ENCODE data around the gene ABCB11.
"Not testable (repeated sequence)": the region's sequence is repeated elsewhere in the genome, so short reads cannot be mapped to it uniquely, and the experiment has no call there.

Gene ABCB11

GRCh38 chr2:169031202-169031601 is at the start of gene ABCB11:
Gene ABCB11 (minus strand): TSS chr2:169031324. CDS start chr2:169018125, 13,199 bp downstream.
- no peak for DNase-seq

DNA sequence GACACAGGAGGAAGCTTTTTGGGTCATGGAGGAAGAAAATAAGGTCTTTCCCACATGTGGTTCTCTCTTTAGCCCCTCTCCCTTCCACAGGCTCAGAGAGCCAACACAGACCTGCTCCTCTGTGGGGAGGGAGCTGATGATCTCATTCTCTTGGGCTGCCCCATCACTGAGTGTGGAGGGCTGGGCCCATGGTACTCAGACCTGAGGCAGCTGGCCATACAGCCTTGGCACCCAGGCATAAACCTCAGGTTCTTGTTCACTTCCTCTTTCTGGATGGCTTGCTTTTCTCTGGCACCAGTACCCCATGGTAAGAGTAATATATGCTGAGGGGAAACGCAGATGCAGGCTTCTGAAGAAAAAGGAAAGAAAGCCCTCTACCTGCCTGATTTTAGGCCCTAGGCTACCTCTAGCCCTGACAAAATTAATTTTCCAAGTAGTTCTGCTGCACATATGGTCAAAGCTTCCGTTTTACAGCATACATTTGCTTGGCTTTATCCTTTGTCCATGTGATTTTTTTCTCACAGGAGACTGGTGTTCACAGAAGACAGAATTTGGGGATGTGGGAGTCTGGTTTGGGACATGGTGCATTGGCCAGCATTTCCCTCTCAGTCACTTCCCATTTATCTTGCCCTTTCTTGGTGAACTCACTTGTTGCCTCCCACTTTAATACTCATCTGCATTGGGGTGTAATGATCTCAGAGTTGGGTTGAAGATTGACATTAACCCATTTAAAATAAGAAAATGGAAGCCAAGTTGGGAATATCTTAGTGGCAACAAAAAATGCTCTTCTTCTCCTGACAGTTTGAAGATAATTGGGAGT is 49.3 kb upstream of the ABCB11 start:
- no peak for DNase-seq

DNA sequence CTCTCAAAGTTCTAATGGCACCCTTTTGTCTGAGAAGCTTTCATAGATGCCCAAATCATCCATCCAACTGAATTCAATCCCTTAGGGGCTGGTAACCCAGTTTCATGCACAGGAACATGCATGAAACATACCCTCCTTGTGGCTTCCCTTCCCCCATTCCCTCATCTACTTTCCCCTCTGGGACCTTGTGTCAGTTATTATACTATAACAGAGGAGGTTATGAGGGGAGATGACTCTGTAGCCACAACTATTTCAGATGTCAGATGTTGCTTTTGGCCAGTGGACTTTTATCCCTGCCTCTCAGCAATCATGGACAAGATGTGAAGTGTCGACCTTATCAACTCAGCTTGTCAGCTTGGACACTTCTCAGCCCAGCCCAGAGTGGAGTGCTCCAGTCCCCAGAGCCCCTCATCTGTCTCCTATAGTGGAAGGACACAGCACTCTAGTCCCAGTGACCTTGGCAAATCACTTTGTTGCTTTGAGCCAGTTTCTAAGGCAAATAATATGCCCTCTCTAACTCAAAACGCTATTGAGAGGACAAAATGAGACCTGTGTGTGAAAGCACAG is 46.6 kb upstream of the ABCB11 start:
- peak; percentile 0 for DNase-seq

DNA sequence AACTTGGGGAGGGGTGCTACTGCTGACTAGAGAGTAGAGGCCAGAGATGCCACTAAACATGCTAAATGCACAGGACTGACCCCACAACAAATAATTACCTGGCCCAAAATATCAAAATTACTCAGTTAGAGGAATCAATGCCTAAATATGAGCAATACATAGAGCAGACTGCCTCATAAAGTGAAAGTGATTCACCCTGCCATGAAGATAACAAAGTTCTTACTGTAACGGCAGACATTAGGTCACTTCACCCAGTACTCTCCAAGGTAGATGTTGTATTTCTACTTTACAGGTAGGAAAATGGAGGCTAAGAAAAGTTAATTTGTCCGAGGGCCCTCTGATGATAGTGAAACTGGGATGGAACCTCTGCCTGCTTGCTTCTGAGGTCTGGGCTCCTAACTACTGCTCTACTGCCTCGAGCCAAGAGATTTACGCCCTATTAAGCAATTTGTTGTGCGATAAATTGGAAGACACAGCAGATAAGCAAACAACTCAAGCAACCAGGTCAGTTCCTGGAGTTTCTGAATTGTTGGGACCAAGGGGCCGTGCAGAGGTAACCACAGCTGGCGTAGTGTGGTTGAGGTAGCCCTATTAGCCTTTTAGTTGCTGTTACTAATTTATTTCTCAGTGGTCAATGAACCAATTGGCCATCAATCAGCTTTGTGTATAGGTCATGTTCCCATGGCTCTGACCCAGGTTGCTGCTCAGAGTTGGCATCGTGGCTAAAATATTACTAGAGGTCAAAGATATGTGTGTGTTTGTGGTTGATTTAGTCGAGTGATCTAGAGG is 43.0 kb upstream of the ABCB11 start:
- DNase-seq = no peak

DNA sequence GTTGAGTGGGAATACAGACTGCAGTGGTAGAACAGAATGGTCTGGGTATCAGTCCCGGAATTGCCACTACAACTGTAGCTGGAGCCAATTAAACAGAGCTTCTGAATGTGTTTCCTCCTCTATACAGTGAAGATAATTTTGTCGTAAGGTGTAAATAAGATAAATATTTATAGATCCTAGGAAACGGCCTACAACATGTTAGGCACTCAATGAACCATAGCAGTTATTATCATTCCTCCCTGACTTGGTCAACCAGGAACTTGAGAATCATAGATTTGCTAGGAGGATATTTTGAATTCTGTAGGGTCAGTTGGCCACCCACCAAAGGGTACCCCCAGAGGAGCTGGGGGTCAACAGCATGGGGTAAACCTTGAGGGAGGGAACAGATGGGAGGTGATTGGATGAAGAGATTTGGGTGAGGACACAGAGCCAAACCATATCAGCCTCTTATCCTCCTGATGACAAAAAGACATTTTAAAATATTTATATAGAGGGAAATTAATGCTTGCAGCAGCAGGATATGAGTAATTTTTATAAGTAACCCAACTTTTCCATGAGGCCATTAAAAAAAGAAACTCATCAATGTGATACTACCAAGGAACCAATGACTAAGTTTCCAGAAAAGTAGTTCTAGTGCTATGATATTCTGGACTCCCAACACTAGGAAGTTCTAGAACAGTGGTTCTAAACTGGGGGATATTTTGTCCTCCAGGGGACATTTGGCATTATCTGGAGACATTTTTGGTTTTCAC is 42.3 kb upstream of the ABCB11 start:
- DNase-seq = no peak

DNA sequence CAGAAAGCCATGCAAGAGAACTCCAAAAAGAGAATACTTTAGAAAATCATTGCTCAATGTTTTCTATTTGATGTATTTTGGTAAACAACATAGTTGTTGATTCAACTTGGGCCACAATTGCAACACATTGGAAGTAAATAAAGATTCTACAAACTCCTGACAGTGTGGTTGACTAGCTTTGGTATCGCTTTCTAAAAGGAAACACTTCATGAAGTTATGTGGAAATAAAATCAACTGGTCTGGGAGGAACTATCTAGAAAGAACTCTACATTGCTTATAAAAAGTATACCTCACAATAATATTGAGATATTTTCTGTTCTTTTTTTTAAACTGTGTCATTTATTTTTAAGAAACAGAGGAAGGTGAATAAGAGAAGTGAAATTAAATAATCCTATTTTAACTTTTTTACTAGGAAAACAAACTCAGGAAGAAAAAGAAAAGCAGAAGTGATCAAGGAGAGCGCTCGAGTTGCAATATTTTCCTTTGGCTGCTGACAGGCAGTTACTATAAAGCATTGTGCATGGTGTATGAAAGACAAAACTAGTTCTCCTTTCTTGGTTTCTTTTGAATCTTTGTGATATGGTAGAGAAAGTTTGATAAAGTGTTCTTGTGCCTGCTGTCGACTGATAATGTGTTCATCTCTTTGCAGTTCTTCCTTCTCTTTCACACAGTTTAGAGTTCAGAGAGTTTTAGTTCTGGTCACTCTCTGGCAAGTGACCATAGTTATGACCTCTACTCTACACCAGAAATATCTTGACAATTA is 41.2 kb upstream of the ABCB11 start:
- DNase-seq = no peak

DNA sequence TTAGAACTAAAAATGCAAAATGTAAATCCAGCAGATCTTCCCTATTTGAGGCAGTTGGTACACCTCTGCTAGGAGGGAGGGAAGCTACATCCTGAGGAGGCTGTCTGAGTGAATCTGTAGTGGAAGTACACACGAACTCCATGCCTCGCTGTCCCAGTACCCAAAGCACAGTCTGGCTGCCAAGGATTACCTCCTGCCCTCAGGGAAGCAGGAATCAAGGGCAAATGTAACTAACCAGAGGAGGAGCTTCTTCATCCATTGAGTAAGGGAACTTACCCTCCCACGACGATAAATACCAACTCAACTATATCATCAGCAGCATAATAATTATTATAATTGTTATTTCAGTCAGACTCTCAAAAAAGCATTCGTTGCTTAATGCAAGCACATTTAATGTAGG is 40.3 kb upstream of the ABCB11 start:
- DNase-seq = no peak

GRCh38 chr2:169069833-169070232 is 38.7 kb upstream of the ABCB11 start:
- no peak for DNase-seq

DNA sequence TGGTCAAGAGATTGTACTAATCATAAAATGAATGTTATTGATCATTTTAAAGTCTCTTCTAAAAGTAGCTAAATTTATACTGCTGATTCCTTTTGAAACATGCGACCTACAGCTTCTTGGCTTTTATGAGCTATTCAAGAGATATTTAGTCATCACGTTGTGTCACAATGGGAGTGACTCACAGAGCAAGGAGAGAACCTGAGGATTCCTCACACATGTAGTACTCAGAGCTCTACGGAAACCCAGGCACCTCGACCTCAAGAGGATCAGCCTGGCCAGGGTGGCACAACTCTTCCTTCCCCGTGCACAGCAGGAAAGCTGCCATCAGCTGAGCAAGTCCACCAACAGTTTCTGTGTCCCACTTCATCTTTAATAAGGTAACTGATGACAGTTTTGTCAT is 38.2 kb upstream of the ABCB11 start, which contains the start of gene DHRS9:
DHRS9 (plus strand) TSS at position 223 of the 400 bp plus-strand sequence. CDS start 12,019 bp downstream, outside the sequence.
- peak; percentile 44 for DNase-seq

- no peak for DNase-seq
Measured at GRCh38 chr2:169066897-169067296, 35.8 kb upstream of the ABCB11 start.

DNA sequence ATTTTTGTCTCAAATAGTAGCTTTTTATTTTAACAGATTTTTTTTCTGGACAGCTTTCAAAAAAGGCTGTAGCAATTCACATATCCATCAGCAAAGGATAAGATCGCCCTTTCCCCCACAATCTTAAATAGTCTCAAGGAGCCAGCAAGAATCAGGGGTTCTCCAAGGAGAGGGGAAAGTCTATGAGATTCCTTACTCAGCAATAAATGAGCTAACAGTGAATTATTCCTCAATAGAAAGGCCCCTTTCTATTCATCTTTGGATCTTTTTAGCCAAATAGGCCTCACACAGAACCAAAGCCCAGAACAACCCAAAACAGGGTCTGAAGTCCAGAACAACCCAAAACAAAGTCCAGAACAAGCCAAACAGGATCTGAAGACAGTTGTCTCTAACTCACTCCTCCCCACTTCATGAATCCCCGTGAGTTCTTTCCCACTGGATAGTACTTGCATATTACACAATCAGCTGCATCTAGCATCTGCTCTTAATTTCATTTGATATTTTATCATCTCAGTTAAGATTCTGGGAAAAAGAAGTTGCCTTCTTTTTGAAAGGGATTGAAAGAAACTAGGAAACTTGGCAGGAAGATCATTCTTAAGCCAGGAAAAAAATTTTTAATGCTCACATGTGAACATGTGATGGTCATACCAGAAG is 34.9 kb upstream of the ABCB11 start:
- DNase-seq = no peak

DNA sequence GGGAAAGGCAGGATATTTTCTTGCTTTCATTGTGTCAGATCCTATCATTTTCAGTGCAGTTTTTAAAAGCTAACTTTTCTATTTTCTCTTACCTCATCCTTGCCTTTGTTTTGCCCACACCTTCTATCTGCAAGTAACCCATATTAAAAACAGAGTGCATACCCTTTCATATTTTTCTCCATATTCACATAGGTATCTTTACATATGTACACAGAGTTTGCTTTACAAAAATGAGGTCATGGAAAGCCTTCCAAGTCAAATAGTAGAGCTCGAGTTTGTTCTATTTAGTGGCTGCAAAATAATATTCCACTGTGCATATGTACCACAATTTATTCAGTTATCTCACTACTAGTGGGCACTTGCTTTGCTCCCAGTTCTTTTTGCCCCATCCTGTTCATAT is 34.3 kb upstream of the ABCB11 start:
- DNase-seq = no peak

- DNase-seq = not testable (repeated sequence)
Measured at GRCh38 chr2:169064199-169064598, 33.1 kb upstream of the ABCB11 start.

DNA sequence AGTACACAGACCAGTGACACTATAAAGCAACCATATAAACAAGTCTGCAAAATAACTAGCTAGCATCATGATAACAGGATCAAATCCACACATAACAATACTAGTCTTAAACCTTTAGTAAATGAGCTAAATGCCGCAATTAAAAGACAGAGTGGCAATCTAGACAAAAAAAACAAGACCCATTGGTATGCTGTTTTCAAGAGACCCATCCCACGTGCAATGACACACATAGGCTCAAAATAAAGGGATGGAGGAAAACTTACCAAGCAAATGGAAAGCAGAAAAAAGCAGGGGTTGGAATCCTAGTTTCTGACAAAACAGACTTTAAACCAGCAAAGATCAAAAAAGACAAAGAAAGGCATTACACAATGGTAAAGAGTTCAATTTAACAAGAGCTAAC is 23.5 kb upstream of the ABCB11 start:
- DNase-seq = not testable (repeated sequence)

DNA sequence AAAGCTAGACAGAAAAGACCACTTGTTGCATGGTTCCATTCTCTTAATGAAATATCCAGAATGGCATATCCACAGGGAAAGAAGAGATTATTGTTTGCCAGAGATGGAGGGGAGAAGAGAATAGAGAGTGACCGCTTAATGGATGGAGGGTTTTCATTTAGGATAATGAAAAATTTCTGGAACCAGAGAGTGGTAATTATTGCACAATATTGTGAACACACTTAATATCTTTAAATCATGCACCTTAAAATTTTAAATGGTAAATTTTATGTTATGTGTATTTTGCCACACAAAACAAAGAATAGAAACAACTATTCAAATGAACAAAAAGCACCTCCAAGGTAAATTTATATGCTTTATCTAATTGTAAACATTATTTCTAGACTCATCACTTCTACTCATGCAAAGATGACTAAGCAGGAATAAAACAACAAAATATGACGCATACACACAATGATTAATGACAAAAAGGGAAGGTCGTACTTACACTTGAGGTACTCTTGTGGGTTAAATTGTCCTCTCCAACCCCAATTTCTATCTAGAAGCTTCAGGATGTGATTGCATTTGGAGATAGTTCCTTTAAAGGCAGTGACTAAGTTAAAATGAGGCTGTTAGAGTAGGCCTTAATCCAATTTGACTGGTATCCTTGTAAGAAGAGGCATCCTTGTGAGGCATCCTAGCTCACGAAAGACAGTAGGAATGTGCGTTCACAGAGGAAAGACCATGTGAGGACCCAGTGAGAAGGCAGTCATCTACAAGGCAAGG is 19.5 kb upstream of the ABCB11 start:
- DNase-seq = no peak

GRCh38 chr2:169049142-169049541 is 18.0 kb upstream of the ABCB11 start:
- DNase-seq = no peak

DNA sequence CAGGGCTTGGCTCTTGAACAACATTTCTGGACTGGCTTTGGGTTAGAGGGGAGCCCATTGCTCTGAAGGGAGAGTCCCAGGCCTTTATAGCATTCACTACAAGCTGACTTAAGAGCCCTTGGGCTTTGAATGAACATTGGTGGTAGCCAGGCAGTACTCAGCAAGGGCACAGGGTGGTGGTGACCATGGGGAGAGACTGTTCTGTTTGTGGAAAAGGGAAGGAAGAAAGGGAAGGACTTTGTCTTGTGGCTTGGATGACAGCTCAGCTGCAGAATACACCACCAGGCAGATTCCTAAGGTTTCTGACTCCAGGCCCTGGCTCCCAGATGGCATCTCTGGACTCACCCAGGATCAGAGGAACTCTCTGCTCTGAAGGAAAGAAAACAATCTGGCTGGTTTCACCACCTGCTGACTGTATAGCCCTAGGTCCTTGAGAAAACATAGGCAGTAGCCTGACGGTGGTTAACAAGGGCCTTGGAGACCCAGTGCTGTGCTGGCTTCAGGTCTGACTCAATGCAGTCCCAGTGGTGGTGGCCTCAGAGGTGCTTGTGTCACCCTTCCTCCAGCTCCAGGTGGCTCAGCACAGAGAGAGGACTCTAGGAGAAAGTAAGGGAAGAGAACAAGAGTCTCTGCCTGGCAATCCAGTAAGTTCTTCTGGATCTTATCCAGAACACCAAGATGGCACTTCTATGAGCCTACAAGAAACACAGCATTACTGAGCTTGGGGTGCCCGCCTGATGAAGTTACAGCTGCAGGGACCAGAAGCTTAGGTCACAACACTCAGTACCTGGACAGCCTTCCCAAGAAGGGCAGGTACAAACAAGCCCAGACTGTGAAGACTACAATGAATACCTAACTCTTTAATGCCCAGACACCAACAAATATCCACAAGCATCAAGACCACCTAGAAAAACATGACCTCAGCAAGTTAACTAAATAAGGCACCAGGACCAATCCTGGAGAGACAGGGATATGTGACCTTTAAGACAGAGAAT is 16.4 kb upstream of the ABCB11 start:
- no peak for DNase-seq

GRCh38 chr2:169046440-169047151 is 15.5 kb upstream of the ABCB11 start:
- DNase-seq = no peak

DNA sequence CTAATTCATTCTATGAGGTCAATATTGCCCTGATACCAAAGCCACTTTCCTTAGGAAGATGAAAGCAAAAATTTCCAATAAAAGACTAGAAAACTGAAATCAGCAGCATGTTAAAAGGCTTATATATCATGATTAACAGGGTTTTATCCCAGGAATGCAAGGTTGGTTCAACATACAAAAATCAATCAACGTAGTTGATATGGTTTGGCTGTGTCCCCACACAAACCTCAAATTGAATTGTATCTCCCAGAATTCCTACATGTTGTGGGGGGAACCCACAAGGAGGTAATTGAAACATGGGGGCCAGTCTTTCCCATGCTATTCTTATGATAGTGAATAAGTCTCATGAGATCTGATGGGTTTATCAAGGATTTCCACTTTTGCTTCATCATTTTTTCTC is 11.7 kb upstream of the ABCB11 start:
- no peak for DNase-seq
